Suprapubic skin (tissue), 4 donors: Measurements from ENCODE around the gene KLHL13.

ENCODE experiments used
- CTCF ChIP-seq, 2 donors: fragments of 200-600 bp in 1 of 2; fragments of 450-650 bp in 1 of 2; sonication (generic) in 1 of 2; IDR thresholded peaks; one replicate each; pipeline ENCODE4 v1.5.1; 2016 to 2019; ENCODE audit warnings: antibody characterized with exemption in 2 of 2, mild to moderate bottlenecking in 1 of 2, moderate library complexity in 1 of 2
- EP300 ChIP-seq: sonication (generic); formaldehyde crosslinking; IDR thresholded peaks from one replicate; pipeline ENCODE4 v1.6.1; 2017; ENCODE audit warnings: antibody characterized with exemption
- POLR2A ChIP-seq, 2 donors: fragments of 450-650 bp; IDR thresholded peaks; one replicate each; pipeline ENCODE4 v1.6.1; 2017; ENCODE audit warnings: antibody characterized with exemption in 2 of 2, mild to moderate bottlenecking in 2 of 2, moderate library complexity in 2 of 2
- POLR2AphosphoS5 ChIP-seq, 3 donors: sonication (generic); formaldehyde crosslinking; IDR thresholded peaks; one replicate each; pipeline ENCODE4 v1.6.1; 2017; ENCODE audit warnings: antibody characterized with exemption in 3 of 3

GRCh38 chrX:118115953-118116712 is 477 bp downstream of the KLHL13 start:
- TF ChIP-seq CTCF (IDR thresholded peaks at IDR 0.05) (no peak), EP300 (no peak), POLR2A (IDR thresholded peaks at IDR 0.05) (no peak), POLR2AphosphoS5 (IDR thresholded peaks at IDR 0.05) (no peak)
